Tibial nerve (tissue), 4 donors: Measurements from ENCODE around the gene CLRN2.

Source experiments
- CTCF ChIP-seq, 5 experiments: fragments of 200-600 bp in 3 of 5; fragments of 450-650 bp in 2 of 5; sonication (generic) in 3 of 5; IDR thresholded peaks; one replicate each; pipeline ENCODE4 v1.5.1; 2016 to 2019; ENCODE audit warnings: antibody characterized with exemption in 5 of 5, mild to moderate bottlenecking in 3 of 5, moderate library complexity in 2 of 5
- EP300 ChIP-seq, 2 donors: sonication (generic); formaldehyde crosslinking; IDR thresholded peaks; one replicate each; pipeline ENCODE4 v1.6.1; 2017; ENCODE audit warnings: antibody characterized with exemption in 2 of 2, mild to moderate bottlenecking in 1 of 2
- POLR2A ChIP-seq, 2 donors: fragments of 450-650 bp; IDR thresholded peaks; one replicate each; pipeline ENCODE4 v1.6.1; 2017; ENCODE audit warnings: antibody characterized with exemption in 2 of 2, mild to moderate bottlenecking in 2 of 2, moderate library complexity in 2 of 2

- TF ChIP-seq EP300 (IDR thresholded peaks at IDR 0.05) (no peak), POLR2A (IDR thresholded peaks at IDR 0.05) (no peak), CTCF (IDR thresholded peaks at IDR 0.05) (no peak)
These were observed 19.7 kb downstream of the CLRN2 start for GRCh38 chr4:17534705-17535104.
